ENCODE results near the gene SPECC1L. TPM values are rescaled to one million over a fixed set of nuclear protein-coding genes. Genes with fewer than 3 reads are reported as not detected.
"Not testable (repeated sequence)": the region's sequence is repeated elsewhere in the genome, so short reads cannot be mapped to it uniquely, and the experiment has no call there.

The SPECC1L gene
- total RNA-seq, 1 experiment from 2014 or later: 40.8 TPM

DNA sequence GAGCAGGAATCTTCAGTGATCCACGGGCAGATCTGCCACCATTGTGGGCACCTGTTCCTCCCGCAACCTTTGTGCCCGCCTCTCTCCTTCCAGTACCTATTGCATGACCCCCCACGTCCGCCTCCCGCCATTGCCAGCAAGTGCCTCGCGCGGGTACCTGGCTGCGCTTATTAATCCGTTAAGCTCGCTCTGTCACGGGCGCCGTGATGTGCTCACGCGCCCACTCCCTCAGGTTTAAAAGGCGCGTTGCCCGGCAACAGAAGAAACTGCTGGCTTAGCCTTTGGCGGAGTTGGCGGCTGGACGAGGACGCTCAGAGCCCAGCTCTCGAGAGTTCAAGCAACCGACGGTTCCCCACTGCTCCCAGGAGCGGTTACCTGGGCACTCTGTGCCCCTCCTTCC, 19.3 kb upstream of the SPECC1L start:
- H3K9me3 ChIP-seq (ENCODE audit: control insufficient read depth in 1 of 2, insufficient read depth in 1 of 2, low read depth in 1 of 2, low read length in 2 of 2); H2AFZ ChIP-seq (ENCODE audit: low read depth, low read length, poor library complexity, severe bottlenecking); H3K36me3 ChIP-seq (ENCODE audit: control insufficient read depth in 1 of 2, insufficient read depth in 2 of 2, low read length in 2 of 2); H3K79me2 ChIP-seq (ENCODE audit: insufficient read depth, low read length); H4K20me1 ChIP-seq (ENCODE audit: insufficient read depth); H3K4me3 ChIP-seq (replicated peaks in 1 of 2; ENCODE audit: low read depth in 1 of 2, low read length in 2 of 2); CTCF ChIA-PET; H3K9ac ChIP-seq (ENCODE audit: low read length); H3K4me1 ChIP-seq (ENCODE audit: control insufficient read depth in 1 of 2, insufficient read depth in 2 of 2, low read length in 2 of 2); H3K27me3 ChIP-seq (ENCODE audit: insufficient read depth, low read length); POLR2A ChIA-PET; H3K9me2 ChIP-seq (ENCODE audit: insufficient read depth); ATAC-seq; H3K4me2 ChIP-seq (ENCODE audit: low read length); RAD21 ChIA-PET (ENCODE audit: low non-redundant PET in 1 of 2, low total read pairs in 2 of 2, uncharacterized antibody in 2 of 2, unreplicated experiment in 2 of 2); H3K27ac ChIP-seq (ENCODE audit: low read depth, low read length); BruUV-seq (replicated peaks); intact Hi-C loops (cut with micrococcal nuclease); DNase-seq (ENCODE audit: low read depth, low spot score): not testable (repeated sequence)

DNA sequence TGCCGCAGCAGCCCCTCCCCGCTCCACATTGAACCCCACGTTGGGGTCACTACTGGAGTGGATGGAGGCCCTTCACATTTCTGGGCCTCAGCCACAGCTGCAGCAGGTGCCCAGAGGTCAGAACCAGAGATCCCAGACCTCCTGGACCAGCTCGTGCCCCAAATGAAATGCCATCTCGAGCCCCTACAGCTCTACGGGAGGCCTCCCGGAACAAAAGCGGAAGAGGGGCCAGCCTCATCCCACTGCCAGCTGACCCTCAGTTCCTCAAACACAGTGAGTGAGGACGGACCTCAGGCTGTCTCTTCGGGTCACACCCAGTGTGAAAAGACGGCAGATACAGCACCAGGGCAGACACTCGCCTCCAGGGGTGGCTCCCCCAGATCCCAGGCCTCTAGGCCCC, 17.5 kb upstream of the SPECC1L start:
- H3K9ac ChIP-seq (ENCODE audit: low read length); H3K4me2 ChIP-seq (ENCODE audit: low read length); CTCF ChIA-PET; H2AFZ ChIP-seq (ENCODE audit: low read depth, low read length, poor library complexity, severe bottlenecking); H3K9me2 ChIP-seq (ENCODE audit: insufficient read depth); H3K79me2 ChIP-seq (ENCODE audit: insufficient read depth, low read length); H3K36me3 ChIP-seq (ENCODE audit: control insufficient read depth in 1 of 2, insufficient read depth in 2 of 2, low read length in 2 of 2); H3K9me3 ChIP-seq (ENCODE audit: control insufficient read depth in 1 of 2, insufficient read depth in 1 of 2, low read depth in 1 of 2, low read length in 2 of 2); RAD21 ChIA-PET (ENCODE audit: low non-redundant PET in 1 of 2, low total read pairs in 2 of 2, uncharacterized antibody in 2 of 2, unreplicated experiment in 2 of 2); ATAC-seq; H3K4me1 ChIP-seq (ENCODE audit: control insufficient read depth in 1 of 2, insufficient read depth in 2 of 2, low read length in 2 of 2); DNase-seq (ENCODE audit: low read depth, low spot score); H3K27me3 ChIP-seq (ENCODE audit: insufficient read depth, low read length); BruUV-seq (replicated peaks); intact Hi-C loops (cut with micrococcal nuclease); POLR2A ChIA-PET; H4K20me1 ChIP-seq (ENCODE audit: insufficient read depth); H3K27ac ChIP-seq (ENCODE audit: low read depth, low read length); H3K4me3 ChIP-seq (replicated peaks in 1 of 2; ENCODE audit: low read depth in 1 of 2, low read length in 2 of 2): not testable (repeated sequence)

DNA sequence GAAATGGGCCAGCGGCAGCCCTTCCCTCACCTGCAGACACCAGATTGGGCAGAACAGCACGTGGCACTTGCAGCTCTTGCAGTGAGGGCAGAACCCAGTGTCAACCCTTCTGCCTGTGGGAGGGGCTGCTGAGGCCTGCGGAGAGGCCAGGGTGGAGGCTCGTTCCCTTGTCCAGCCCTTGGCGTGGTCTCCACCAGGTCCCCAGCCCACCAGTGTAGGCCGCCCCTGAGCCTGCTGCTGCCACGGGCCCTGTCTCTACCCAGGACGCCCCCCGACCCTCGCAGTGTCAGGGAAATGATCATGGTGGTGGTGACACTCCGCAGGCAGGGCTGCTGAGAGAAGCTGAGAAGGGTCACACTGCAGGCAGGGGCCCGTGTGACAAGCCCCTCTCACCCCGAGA, 14.5 kb upstream of the SPECC1L start:
- ATAC-seq; H3K27ac ChIP-seq (ENCODE audit: low read depth, low read length); H3K9me3 ChIP-seq (ENCODE audit: control insufficient read depth in 1 of 2, insufficient read depth in 1 of 2, low read depth in 1 of 2, low read length in 2 of 2); BruUV-seq (replicated peaks); H3K4me2 ChIP-seq (ENCODE audit: low read length); H3K4me1 ChIP-seq (ENCODE audit: control insufficient read depth in 1 of 2, insufficient read depth in 2 of 2, low read length in 2 of 2); H3K4me3 ChIP-seq (replicated peaks in 1 of 2; ENCODE audit: low read depth in 1 of 2, low read length in 2 of 2); H3K79me2 ChIP-seq (ENCODE audit: insufficient read depth, low read length); CTCF ChIA-PET; H3K9ac ChIP-seq (ENCODE audit: low read length); H3K9me2 ChIP-seq (ENCODE audit: insufficient read depth); H4K20me1 ChIP-seq (ENCODE audit: insufficient read depth); DNase-seq (ENCODE audit: low read depth, low spot score); POLR2A ChIA-PET; H2AFZ ChIP-seq (ENCODE audit: low read depth, low read length, poor library complexity, severe bottlenecking); H3K27me3 ChIP-seq (ENCODE audit: insufficient read depth, low read length); H3K36me3 ChIP-seq (ENCODE audit: control insufficient read depth in 1 of 2, insufficient read depth in 2 of 2, low read length in 2 of 2); RAD21 ChIA-PET (ENCODE audit: low non-redundant PET in 1 of 2, low total read pairs in 2 of 2, uncharacterized antibody in 2 of 2, unreplicated experiment in 2 of 2): not testable (repeated sequence)
- intact Hi-C loops (cut with micrococcal nuclease): loop anchor here (5.0 kb wide), 1 partner anchor 274 kb away; the partner anchor contains the start of gene GSTT2

DNA sequence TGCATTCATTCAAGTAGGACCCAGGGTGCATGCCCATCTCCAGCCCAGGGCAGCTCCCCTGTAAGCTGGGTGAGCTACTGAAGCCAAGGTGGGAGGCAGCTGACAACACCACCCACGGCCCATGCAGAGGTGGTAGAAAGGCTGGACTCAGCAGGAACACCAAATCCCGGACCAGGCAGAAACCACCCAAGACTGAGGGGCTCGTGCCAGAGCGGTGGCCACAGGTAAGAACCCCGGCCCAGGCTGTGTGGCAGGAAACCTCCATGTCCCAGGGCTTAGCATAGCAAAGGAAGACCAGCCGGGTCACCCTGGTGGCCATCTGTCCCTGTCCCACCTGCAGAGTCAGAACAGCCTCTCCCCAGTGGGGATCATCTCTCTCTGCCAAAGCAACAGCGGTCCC, 13.9 kb upstream of the SPECC1L start:
- intact Hi-C loops (cut with micrococcal nuclease): loop anchor here (5.0 kb wide), 1 partner anchor 274 kb away; the partner anchor contains the start of gene GSTT2
- H3K4me3 ChIP-seq (replicated peaks in 1 of 2; ENCODE audit: low read depth in 1 of 2, low read length in 2 of 2); H3K36me3 ChIP-seq (ENCODE audit: control insufficient read depth in 1 of 2, insufficient read depth in 2 of 2, low read length in 2 of 2); H3K27me3 ChIP-seq (ENCODE audit: insufficient read depth, low read length); BruUV-seq (replicated peaks); H3K9me2 ChIP-seq (ENCODE audit: insufficient read depth); H2AFZ ChIP-seq (ENCODE audit: low read depth, low read length, poor library complexity, severe bottlenecking); DNase-seq (ENCODE audit: low read depth, low spot score); RAD21 ChIA-PET (ENCODE audit: low non-redundant PET in 1 of 2, low total read pairs in 2 of 2, uncharacterized antibody in 2 of 2, unreplicated experiment in 2 of 2); H4K20me1 ChIP-seq (ENCODE audit: insufficient read depth); H3K9ac ChIP-seq (ENCODE audit: low read length); H3K79me2 ChIP-seq (ENCODE audit: insufficient read depth, low read length); ATAC-seq; H3K9me3 ChIP-seq (ENCODE audit: control insufficient read depth in 1 of 2, insufficient read depth in 1 of 2, low read depth in 1 of 2, low read length in 2 of 2); POLR2A ChIA-PET; H3K4me1 ChIP-seq (ENCODE audit: control insufficient read depth in 1 of 2, insufficient read depth in 2 of 2, low read length in 2 of 2); H3K4me2 ChIP-seq (ENCODE audit: low read length); CTCF ChIA-PET; H3K27ac ChIP-seq (ENCODE audit: low read depth, low read length): not testable (repeated sequence)
